ENCODE results near the gene KRT17.
"Not testable (repeated sequence)": the region's sequence is repeated elsewhere in the genome, so short reads cannot be mapped to it uniquely, and the experiment has no call there.

The KRT17 gene

GRCh38 chr17:41589301-41589700 lies 35.1 kb downstream of the KRT17 start:
- no peak for DNase-seq

DNA sequence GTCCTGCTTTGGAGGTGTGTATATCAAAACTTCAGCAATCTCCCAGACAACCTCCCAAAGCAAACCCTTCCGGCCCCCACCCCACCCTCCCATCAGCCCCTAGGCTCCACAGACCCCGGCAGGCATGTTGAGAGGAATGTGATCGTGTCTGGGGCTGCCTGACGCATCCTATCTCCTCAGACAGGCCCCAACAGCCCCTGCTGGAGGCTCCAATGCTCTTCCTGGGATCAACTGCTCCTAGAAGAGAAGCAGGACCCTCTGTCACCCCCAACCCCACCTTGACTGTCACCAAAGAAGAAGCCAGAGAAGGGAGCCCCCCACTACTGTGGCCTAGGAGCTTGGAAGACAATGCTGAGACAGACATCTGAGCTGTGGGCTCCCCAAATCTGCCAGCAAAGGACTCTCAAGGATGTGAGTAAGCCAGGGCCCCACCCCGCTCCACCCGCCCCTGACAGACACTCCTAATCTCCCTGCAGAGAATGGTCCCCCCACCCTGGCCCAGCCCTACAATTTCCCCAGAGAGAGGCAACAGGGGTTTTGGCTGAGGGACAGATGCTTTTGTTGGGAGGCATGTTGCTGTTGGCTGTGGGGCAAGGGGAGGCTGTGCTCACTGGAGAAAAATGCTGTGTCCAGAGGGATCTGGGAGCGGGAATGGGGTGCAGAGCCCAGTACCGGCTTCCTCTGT lies 36.1 kb downstream of the KRT17 start:
- DNase-seq, result no peak

- no peak for DNase-seq
Measured at GRCh38 chr17:41586863-41587495, 37.4 kb downstream of the KRT17 start, which contains the start of gene KRT14. TSS of gene KRT14 (minus strand) at chr17:41586895. CDS start at chr17:41586834, 61 bp downstream.

DNA sequence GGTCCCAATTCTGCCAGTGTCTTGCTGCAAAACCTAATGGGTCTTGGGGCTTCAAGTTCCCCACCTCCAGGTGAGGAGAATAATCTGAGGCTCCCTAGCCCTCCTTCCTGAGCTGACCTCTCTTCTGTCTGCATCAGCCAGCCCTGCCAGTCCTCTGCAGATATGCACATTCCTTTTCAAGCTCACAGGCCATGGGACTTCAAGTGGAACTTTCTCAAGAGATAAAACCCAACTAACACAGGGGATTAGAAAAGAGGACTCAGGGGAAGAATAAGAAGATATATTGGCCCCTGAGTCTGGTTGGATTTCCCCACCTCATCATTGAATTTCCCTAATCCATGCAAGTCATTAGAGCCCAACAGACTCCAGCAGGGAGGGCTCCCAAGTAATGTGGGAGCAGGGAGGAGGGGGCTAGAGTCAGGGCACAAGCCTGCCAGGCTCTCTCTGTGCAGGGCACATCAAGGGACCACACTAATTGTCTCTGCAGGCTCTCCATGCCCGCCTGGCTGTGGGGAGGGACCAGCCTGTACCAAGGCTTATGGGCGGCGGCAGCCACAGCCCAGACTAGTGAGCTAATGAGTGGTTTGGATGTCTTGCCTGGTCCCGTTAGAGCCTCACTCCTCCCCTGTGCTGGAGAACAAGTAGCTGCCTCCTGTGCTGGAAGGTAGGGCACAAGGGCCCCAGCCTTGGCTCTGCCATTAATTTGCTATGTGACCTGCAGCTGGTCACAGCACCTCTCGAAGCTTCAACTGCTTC lies 38.9 kb downstream of the KRT17 start:
- DNase-seq, result no peak

GRCh38 chr17:41584331-41584927 lies 39.9 kb downstream of the KRT17 start:
- DNase-seq, result not testable (repeated sequence)

DNA sequence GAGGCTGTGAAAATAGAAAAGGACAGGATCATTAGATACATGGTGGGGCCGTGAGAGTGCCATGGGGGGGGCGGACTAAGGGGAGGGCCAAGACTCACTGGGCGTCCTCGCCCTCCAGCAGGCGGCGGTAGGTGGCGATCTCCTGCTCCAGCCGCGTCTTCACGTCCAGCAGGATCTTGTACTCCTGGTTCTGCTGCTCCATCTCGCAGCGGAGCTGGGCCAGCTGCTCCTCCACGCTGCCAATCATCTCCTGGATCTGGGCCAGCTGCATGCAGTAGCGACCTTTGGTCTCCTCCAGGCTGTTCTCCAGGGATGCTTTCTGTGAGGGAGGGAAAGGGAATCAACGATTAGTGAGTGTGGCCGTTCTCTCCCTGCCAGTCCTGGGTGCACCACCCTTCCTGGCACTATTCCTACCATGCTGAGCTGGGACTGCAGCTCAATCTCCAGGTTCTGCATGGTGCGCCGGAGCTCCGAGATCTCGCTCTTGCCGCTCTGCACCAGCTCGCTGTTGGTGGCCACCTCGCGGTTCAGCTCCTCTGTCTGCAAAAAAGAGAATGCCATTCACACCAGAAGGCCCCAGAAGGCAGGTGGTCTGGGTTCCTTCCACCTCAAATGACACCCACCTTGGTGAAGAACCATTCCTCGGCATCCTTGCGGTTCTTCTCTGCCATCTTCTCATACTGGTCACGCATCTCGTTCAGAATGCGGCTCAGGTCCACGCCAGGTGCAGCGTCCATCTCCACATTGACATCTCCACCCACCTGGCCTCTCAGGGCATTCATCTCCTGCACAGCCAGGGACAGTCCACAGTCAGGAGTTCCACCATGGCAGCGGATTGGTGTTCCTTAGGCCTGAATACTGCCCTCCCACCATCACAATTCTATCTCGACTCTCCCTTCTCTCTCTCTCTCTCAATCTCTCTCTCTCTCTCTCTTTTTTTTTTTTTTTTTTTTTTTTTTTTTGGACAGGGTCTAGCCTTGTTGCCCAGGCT lies 40.9 kb downstream of the KRT17 start:
- no peak for DNase-seq

- DNase-seq, result not testable (repeated sequence)
Measured at GRCh38 chr17:41582061-41582968, 42.1 kb downstream of the KRT17 start.

- no peak for DNase-seq
Measured at GRCh38 chr17:41581366-41582060, 42.9 kb downstream of the KRT17 start.

- DNase-seq, result no peak
Measured at GRCh38 chr17:41580687-41581365, 43.5 kb downstream of the KRT17 start.

DNA sequence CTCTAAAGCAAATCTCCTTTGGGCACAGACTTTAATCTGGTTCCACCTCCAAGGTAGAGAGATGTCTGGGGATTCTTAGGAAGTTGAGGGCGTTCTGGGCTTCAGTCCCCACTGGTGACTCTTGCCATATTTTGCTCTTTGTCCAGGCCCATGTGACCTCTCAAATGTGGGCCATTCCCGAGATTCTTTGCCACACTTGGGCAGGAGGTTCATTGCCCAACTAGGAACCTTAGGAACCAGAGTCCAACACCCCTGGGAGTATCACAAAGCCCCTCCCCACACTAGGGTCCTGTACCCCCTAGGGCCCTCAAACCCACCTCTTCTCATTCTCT lies 44.2 kb downstream of the KRT17 start:
- DNase-seq, result no peak

DNA sequence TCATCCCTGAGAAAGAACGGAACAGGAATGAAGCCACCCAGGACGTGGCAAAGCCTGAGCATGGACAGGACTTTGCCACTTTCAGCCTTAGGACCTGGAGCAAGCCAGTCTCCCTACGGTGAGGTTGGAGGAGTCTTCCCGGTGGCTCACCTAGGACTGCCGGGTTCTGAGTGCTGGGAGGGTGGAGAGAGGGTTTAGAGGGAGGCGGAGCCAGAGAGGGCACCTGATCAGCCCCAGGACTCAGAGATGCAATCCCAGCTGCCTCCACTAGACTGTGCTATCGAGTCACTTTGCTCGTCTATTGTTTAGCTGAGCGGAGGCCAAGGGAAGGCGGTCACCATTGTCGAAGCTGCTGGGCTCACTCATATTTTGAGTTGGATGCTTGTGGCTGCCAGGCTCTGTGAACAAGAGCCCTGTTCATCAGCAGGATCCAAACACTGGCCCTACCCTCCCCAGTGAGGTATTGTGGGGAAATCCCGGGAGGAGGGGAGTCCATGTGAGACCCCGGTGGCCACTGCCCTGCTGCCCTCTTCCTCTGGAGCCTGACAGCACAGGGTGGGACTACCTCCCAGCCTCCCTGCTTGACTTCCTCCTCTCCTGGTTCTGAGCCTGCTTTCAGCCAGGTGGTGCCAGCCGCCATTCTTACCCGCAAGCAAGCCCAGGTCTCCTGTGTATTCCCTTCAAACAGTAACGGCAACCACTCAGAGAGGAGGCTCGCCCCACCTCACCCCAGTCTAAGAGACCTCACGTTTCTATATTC lies 44.7 kb downstream of the KRT17 start:
- peak; percentile 52 for DNase-seq

- DNase-seq, result no peak
Measured at GRCh38 chr17:41578971-41579370, 45.4 kb downstream of the KRT17 start.

DNA sequence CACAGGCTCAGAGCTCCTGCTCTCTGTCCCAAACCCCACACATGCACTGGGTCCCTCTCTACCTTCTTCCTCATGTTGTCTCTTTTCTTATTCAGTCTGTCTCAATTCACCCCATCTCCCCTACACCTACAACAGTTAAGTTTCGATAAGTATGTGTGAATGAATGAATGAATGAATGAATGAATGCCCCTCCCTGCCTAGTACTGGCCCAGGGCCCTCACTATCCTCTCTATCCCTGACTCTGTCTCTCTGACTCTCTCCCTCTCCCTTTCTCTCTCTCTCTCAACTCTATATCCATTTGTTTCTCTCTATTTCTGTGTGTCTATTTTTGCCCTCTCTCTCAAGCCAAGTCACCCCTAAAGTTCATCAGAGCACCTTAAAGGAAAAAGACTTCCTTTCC lies 45.8 kb downstream of the KRT17 start:
- no peak for DNase-seq

GRCh38 chr17:41576740-41577139 lies 47.6 kb downstream of the KRT17 start:
- not testable (repeated sequence) for DNase-seq

DNA sequence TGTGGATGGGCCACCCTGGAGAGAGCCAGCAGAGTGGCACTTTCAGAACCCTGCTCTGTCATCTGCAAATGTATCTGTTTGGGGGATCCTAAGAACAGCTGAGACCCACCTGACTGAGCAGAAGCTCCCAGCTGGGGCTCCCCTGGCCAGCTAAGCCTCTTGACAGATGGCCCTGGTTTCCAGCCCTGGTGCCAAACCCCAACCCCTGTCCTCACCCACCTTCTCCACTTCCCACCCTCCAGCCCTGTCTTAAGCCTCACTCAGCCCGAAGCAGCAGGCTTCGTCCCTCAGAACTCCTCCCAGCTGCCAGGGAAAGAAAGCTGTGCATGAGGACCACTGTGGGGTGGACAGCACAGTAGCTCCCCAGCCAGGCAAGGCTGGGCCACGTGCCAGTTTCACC lies 49.0 kb downstream of the KRT17 start:
- no peak for DNase-seq

- DNase-seq, result no peak
Measured at GRCh38 chr17:41571561-41572434, 52.6 kb downstream of the KRT17 start, which contains the start of gene KRT9. TSS of gene KRT9 (minus strand) at chr17:41572059. CDS start at chr17:41571992, 67 bp downstream.
